Psoas muscle (tissue), 8 donors: Measurements from ENCODE around the gene ACSS3. TPM values are rescaled to one million over a fixed set of nuclear protein-coding genes. Genes with fewer than 3 reads are reported as not detected.

Source experiments
- ATAC-seq, 4 donors: fragments of 200-7000 bp; cut with Tn5 transposase; one replicate each; pipeline ENCODE4 v1.9.1; 2020; ENCODE audit warnings: moderate library complexity in 3 of 4, mild to moderate bottlenecking in 2 of 4
- DNase-seq, 2 donors: peaks; one replicate each; pipeline ENCODE4 v3.0.0-alpha.2; 2020
- H3K27ac ChIP-seq: fragments of 200-600 bp; one replicate; pipeline ENCODE4 v1.8.0; 2022
- H3K27me3 ChIP-seq, 3 donors: fragments of 200-600 bp in 1 of 3; one replicate each; pipeline versions ENCODE4 v1.6.1 to v1.8.0; 2013 to 2022; ENCODE audit warnings: low read length in 2 of 3, mild to moderate bottlenecking in 2 of 3, moderate library complexity in 1 of 3; ENCODE audit not compliant: insufficient read depth in 3 of 3
- H3K36me3 ChIP-seq, 2 donors: fragments of 200-600 bp in 1 of 2; one replicate each; pipeline versions ENCODE4 v1.6.1 to v1.8.0; 2013 to 2022; ENCODE audit warnings: low read depth in 1 of 2, mild to moderate bottlenecking in 1 of 2, moderate library complexity in 1 of 2; ENCODE audit not compliant: insufficient read depth in 1 of 2
- H3K4me1 ChIP-seq: fragments of 200-600 bp; one replicate; pipeline ENCODE4 v1.8.0; 2022
- H3K4me3 ChIP-seq: fragments of 200-600 bp; one replicate; pipeline ENCODE4 v1.8.0; 2022; ENCODE audit warnings: mild to moderate bottlenecking
- H3K9me3 ChIP-seq: fragments of 200-600 bp; one replicate; pipeline ENCODE4 v1.8.0; 2022
- CTCF ChIP-seq: fragments of 200-600 bp; IDR thresholded peaks from one replicate; pipeline ENCODE4 v1.8.0; 2022; ENCODE audit warnings: antibody characterized with exemption
- WGBS, 3 donors: extraction: QIAGEN DNeasy Blood & Tissue Kit; methylation state at CpG; one replicate each; pipeline versions ENCODE4 v1.1.6 to v1.1.7; 2013; 5-methylcytosine and 5-hydroxymethylcytosine counted together
- intact Hi-C, 2 donors: fragments of 100-400 bp; cut with DNase I; formaldehyde crosslinking; loops; one replicate each; pipeline versions ENCODE4 v1.11.0 to v1.14.2; 2022
- polyA plus RNA-seq, 3 donors: library from polyadenylated mRNA; stranded (reverse); fragments of 200-250 nt; gene quantifications; one replicate each; pipeline ENCODE4 v1.2.3, GENCODE V29; 2013
- total RNA-seq, 4 donors: library from RNA; stranded (reverse); fragmentation: NEBNext Ultra II Directional in 2 of 4; extraction: Animal tissue kit (Norgen Biotek cat#: 25700) in 2 of 4; gene quantifications; one replicate each; pipeline versions ENCODE4 v1.2.1 to v1.2.4, GENCODE V29; 2021 to 2023
- donor health status: healthy with polysubstance abuse.
- donor health status: DM: no; HTN: no; CAD: no; lungs with moderate emphysema.
- donor health status: Bipolar disorder and iron deficiency.
- donor health status: healthy.
- donor health status: DM: yes; HTN: yes; CAD: no.
- donor health status: DM: no; HTN: no; CAD: no.
- donor health status: DM: no; HTN: no; CAD: no.
- donor health status: DM: yes; HTN: yes; CAD: no.

The ACSS3 gene
- total and polyA plus RNA-seq, 7 donors = 1.3 to 21.9 (median 7.1) TPM

GRCh38 chr12:81259360-81259759 is 181.5 kb downstream of the ACSS3 start:
- Histone ChIP-seq H3K36me3 (peaks cover 0 to 26% of the 10 kb centered on the region in 2 donors), H3K27me3 (no peaks in the 10 kb centered on the region), H3K27ac (no peak overlapping the region), H3K9me3 (no peaks in the 10 kb centered on the region), H3K4me3 (no peak overlapping the region), H3K4me1 (no peaks in the 10 kb centered on the region)
- WGBS, 3 donors = 87 to 92% (median 90%) methylated on average over 4 of the region's 4 CpGs
- intact Hi-C loops = no loop called here
- DNase-seq (no peak), ATAC-seq (no peak)
- TF ChIP-seq CTCF = no peak

- WGBS, 3 donors = 74 to 81% (median 78%) methylated on average over 4 of the region's 4 CpGs
- no peaks in the 10 kb centered on the region for H3K4me1 ChIP-seq
- no peak overlapping the region for H3K27ac ChIP-seq
- no peaks in the 10 kb centered on the region for H3K9me3 ChIP-seq
- no peak for ATAC-seq
- TF ChIP-seq CTCF = no peak
- DNase-seq = no peak
- H3K36me3 ChIP-seq = peaks cover 0 to 8% of the 10 kb centered on the region in 2 donors
- intact Hi-C loops = no loop called here
- no peaks in the 10 kb centered on the region for H3K27me3 ChIP-seq
- H3K4me3 ChIP-seq = no peak overlapping the region
Observed at GRCh38 chr12:81261508-81262207, 183.8 kb downstream of the ACSS3 start.

- DNase-seq (no peak), ATAC-seq (no peak)
- intact Hi-C loops = no loop called here
- Histone ChIP-seq H3K36me3 (peaks cover 0 to 4% of the 10 kb centered on the region in 2 donors), H3K9me3 (no peaks in the 10 kb centered on the region), H3K27me3 (no peaks in the 10 kb centered on the region), H3K27ac (no peak overlapping the region), H3K4me3 (no peak overlapping the region), H3K4me1 (no peaks in the 10 kb centered on the region)
- 70 to 81% (median 74%) methylated on average over 2 of the region's 2 CpGs for WGBS, 3 donors
- no peak for TF ChIP-seq CTCF
Observed at GRCh38 chr12:81263072-81263471, 185.2 kb downstream of the ACSS3 start.

- no peak overlapping the region for H3K27ac ChIP-seq
- H3K36me3 ChIP-seq = no peaks in the 10 kb centered on the region
- H3K9me3 ChIP-seq = no peaks in the 10 kb centered on the region
- intact Hi-C loops = no loop called here
- ATAC-seq = no peak
- H3K4me3 ChIP-seq = no peak overlapping the region
- no peak for DNase-seq
- no peaks in the 10 kb centered on the region for H3K27me3 ChIP-seq
- TF ChIP-seq CTCF = no peak
- WGBS, 3 donors = 92 to 97% (median 97%) methylated on average over 5 of the region's 5 CpGs
- no peaks in the 10 kb centered on the region for H3K4me1 ChIP-seq
Observed at GRCh38 chr12:81270385-81270784, 192.5 kb downstream of the ACSS3 start.
